Right forelimb (tissue), 1 donor: ENCODE results near the gene YTHDC1.
"Not testable (repeated sequence)": the region's sequence is repeated elsewhere in the genome, so short reads cannot be mapped to it uniquely, and the experiment has no call there.

Experiments used
- DNase-seq: peaks from one replicate; pipeline ENCODE4 v3.0.0-alpha.2; 2018

Gene YTHDC1

GRCh38 chr4:68349649-68350360 is at the start of gene YTHDC1:
Gene YTHDC1, minus strand, starts transcription at chr4:68350090. Its CDS starts 337 bp downstream, at chr4:68349753.
- peak; percentile 96 for DNase-seq

- DNase-seq: no peak
These were observed 49.4 kb upstream of the YTHDC1 start for GRCh38 chr4:68399306-68399705.

- DNase-seq: no peak
These were observed 46.9 kb upstream of the YTHDC1 start for GRCh38 chr4:68396756-68397155.

- no peak for DNase-seq
These were observed 41.5 kb upstream of the YTHDC1 start for GRCh38 chr4:68391436-68391835.

- no peak for DNase-seq
These were observed 40.5 kb upstream of the YTHDC1 start for GRCh38 chr4:68390205-68390935.

GRCh38 chr4:68389386-68389913 is 39.6 kb upstream of the YTHDC1 start:
- not testable (repeated sequence) for DNase-seq

GRCh38 chr4:68388347-68388865 is 38.5 kb upstream of the YTHDC1 start:
- no peak for DNase-seq

- no peak for DNase-seq
These were observed 35.4 kb upstream of the YTHDC1 start for GRCh38 chr4:68385267-68385666.

- DNase-seq: no peak
These were observed 33.2 kb upstream of the YTHDC1 start for GRCh38 chr4:68383115-68383514.

- no peak for DNase-seq
These were observed 28.3 kb upstream of the YTHDC1 start for GRCh38 chr4:68378226-68378625.

GRCh38 chr4:68375667-68376559 is 26.0 kb upstream of the YTHDC1 start:
- DNase-seq: no peak

GRCh38 chr4:68373513-68373912 is 23.6 kb upstream of the YTHDC1 start:
- peak; percentile 85 for DNase-seq

GRCh38 chr4:68372588-68372987 is 22.7 kb upstream of the YTHDC1 start:
- no peak for DNase-seq

GRCh38 chr4:68369142-68369805 is 19.4 kb upstream of the YTHDC1 start:
- no peak for DNase-seq

GRCh38 chr4:68368691-68369131 is 18.8 kb upstream of the YTHDC1 start:
- DNase-seq: no peak

GRCh38 chr4:68367835-68368234 is 17.9 kb upstream of the YTHDC1 start:
- DNase-seq: no peak

GRCh38 chr4:68366600-68366999 is 16.7 kb upstream of the YTHDC1 start:
- DNase-seq: no peak

- no peak for DNase-seq
These were observed 15.2 kb upstream of the YTHDC1 start for GRCh38 chr4:68365068-68365467.

GRCh38 chr4:68361146-68361589 is 11.3 kb upstream of the YTHDC1 start:
- DNase-seq: no peak

- no peak for DNase-seq
These were observed 10.5 kb upstream of the YTHDC1 start for GRCh38 chr4:68360231-68360968.

GRCh38 chr4:68359508-68359907 is 9.6 kb upstream of the YTHDC1 start:
- DNase-seq: no peak
